Vagina (tissue), 2 donors: ENCODE results near the gene NRXN3.

Experiments
- CTCF ChIP-seq, 3 experiments: fragments of 450-650 bp in 2 of 3; fragments of 200-600 bp in 1 of 3; sonication (generic) in 1 of 3; IDR thresholded peaks; one replicate each; pipeline ENCODE4 v1.5.1; 2017 to 2019; ENCODE audit warnings: antibody characterized with exemption in 3 of 3, mild to moderate bottlenecking in 2 of 3, moderate library complexity in 2 of 3
- POLR2A ChIP-seq, 2 donors: fragments of 450-650 bp; IDR thresholded peaks; one replicate each; pipeline ENCODE4 v1.6.1; 2017; ENCODE audit warnings: antibody characterized with exemption in 2 of 2, mild to moderate bottlenecking in 2 of 2, moderate library complexity in 2 of 2
- POLR2AphosphoS5 ChIP-seq, 2 donors: sonication (generic); formaldehyde crosslinking; IDR thresholded peaks; one replicate each; pipeline ENCODE4 v1.9.0; 2017; ENCODE audit warnings: antibody characterized with exemption in 2 of 2, mild to moderate bottlenecking in 2 of 2, low read depth in 1 of 2; ENCODE audit not compliant: insufficient read depth in 1 of 2

- TF ChIP-seq CTCF (IDR thresholded peaks at IDR 0.05): no peak
- no peak for TF ChIP-seq POLR2A (IDR thresholded peaks at IDR 0.05)
- TF ChIP-seq POLR2AphosphoS5 (IDR thresholded peaks at IDR 0.05; ENCODE audit: insufficient read depth in 1 of 2, low read depth in 1 of 2): no peak
Measured at GRCh38 chr14:79408696-79409095, 1238.5 kb downstream of the NRXN3 start.
